ENCODE results near the gene MYL9.
"Not testable (repeated sequence)": the region's sequence is repeated elsewhere in the genome, so short reads cannot be mapped to it uniquely, and the experiment has no call there.

The MYL9 gene

DNA sequence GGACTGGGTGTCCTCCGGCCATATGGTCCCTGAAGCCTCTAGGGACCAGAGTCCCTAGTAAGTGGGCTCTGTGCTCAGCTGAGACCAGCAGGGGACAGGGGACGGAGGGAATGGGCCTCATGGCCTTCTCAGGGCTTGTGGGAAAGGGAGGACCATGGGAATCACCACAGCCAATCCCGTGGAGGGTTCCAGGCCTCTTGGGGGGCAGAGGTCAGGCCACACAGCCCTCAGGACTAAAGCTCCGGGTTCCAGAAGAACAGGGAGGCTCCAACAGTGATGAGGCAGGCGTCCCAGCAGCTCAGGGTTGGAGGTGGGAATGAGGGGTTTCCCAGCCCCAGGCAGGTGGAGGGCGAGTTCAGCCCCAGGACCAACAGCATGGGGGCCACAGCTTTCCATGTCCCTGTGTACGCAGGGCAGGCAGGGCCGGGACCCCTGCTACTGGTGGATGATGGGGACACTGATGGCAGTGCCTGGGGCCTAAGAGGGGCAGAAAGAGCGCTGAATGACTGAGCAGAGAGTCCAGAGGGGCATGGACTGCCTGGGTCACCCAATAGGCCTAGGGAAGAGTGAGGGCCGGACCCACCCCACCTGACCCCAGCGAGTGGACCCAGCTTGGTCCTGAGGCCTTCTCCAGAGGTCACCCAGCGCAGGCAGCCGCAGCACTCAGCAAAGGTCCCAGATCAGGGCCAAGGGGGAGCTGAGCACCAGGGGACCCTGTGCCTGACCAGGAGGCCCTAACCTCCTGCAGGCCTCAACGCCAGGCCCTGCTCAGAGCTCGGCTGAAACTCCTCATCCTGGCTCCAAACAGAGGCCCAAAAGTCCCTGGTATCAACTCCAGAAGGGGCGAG lies 8.8 kb downstream of the MYL9 start:
- DNase-seq = no peak

DNA sequence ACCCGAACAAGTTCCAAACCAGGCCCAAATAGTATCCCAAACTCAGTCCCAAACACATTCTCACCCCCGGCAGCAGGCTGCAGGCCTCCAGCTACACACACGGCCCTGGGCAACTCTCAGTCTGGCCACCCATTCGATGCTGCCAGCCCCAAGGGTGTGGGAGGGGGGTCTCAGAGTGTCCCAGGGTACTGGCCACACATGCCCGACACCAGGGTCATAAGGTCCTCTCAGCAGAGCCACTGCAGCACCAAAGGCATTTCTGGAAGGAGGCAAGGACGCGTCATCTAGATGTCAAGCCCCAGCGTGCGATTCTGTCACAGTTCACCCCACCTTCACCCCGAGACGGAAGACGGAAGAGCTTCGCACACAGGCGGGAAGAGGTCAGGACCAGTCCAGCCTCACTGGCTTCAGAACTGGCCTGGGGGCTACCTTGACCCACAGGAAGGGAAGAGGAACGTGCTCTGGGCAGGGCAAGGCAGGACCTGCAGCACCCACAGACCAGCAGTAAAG lies 9.5 kb downstream of the MYL9 start:
- DNase-seq = peak; percentile 25

DNA sequence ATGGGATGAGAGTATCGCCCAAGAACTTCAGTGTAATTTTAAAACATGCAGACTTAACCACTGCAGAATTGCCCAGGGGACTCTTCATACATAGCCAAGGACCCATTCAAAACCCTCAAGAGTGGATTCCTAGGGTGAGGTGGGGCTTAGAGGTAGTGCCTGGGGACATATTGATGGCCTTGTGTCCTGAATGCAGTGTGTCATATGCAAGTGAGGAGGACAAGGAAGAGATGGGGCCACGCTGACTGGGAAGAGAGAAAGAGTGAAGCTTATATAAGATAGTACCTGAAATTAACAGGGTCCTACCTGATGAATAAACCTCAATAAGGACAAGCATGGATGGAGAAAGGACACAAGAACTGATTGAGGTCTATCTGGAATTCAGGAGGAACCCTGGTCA lies 13.9 kb downstream of the MYL9 start:
- DNase-seq = no peak

DNA sequence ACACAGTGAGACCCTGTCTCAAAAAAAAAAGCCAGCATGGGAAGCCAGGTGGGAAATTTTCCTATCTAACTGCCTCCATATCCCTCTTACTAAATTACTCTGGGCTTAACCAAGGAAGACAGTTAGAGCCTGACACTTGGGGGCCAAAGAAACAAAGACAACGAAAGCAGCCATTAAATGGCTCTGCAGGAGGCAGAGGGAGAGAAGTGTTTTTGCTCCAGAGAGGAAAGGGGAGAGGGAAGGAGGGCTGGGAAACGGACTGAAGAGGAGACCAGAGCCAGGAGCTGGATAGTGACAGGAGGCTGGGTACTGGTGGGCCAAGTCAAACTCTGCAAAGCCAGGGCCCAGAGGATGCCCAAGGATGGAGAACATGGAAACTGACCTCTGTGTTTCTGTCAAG lies 21.4 kb downstream of the MYL9 start:
- no peak for DNase-seq

DNA sequence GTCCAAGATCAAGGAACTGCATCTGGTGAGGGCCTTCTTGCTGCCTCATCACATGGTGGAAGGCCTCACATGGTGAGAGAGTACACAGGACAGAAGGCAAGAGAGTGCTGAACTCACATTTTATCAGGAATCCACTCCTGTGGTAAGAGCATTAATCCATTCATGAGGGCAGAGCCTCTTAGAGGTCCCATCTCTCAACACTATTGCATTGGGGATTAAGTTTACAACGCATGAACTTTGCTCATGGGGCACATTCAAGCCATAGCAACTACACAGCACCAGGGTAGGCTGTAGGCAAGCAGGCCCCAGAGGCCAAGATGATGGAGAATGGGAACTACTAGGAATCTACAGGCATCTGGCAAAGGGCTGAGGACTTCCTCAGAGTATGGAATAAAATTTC lies 22.1 kb downstream of the MYL9 start:
- DNase-seq = no peak

DNA sequence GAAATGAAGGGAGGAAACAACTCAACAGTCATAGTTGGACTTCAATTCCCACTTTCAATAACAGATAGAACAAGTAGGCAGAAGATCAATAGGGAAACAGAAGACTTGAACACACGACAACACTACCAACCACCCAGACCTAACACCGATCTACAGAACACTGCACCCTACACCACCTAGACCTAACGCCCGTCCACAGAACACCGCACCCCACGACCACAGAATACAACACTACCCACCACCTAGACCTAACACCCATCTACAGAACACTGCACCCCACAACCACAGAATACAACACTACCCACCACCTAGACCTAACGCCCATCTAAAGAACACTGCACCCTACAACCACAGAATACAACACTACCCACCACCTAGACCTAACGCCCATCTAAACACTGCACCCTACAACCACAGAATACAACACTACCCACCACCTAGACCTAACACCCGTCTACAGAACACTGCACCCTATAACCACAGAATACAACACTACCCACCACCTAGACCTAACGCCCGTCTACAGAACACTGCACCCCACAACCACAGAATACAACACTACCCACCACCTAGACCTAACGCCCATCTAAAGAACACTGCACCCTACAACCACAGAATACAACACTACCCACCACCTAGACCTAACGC lies 22.9 kb downstream of the MYL9 start:
- DNase-seq = not testable (repeated sequence)

DNA sequence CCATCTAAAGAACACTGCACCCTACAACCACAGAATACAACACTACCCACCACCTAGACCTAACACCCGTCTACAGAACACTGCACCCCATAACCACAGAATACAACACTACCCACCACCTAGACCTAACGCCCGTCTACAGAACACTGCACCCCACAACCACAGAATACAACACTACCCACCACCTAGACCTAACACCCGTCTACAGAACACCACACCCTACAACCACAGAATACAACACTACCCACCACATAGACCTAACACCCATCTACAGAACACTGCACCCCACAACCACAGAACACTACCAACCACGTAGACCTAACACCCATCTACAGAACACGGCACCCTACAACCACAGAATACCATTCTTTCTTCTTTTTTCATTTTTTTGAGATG lies 23.4 kb downstream of the MYL9 start:
- DNase-seq = not testable (repeated sequence)

DNA sequence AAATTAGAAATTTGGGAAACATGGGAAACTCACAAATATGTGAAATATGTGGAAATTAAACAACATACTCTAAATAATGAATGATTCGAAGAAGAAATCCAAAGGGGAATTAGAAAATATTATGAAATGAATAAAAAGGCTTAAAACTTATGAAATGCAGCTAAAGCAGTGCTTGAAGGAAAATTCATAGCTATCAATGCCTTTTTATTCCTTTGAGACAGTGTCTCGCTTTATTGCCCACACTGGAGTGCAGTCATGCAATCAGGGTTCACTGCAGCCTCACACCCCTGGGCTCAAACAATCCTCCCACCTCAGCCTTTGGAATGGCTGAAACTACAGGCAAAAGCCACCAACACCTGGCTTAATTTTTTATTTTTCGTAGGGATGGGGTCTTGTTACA lies 24.2 kb downstream of the MYL9 start:
- DNase-seq = no peak

DNA sequence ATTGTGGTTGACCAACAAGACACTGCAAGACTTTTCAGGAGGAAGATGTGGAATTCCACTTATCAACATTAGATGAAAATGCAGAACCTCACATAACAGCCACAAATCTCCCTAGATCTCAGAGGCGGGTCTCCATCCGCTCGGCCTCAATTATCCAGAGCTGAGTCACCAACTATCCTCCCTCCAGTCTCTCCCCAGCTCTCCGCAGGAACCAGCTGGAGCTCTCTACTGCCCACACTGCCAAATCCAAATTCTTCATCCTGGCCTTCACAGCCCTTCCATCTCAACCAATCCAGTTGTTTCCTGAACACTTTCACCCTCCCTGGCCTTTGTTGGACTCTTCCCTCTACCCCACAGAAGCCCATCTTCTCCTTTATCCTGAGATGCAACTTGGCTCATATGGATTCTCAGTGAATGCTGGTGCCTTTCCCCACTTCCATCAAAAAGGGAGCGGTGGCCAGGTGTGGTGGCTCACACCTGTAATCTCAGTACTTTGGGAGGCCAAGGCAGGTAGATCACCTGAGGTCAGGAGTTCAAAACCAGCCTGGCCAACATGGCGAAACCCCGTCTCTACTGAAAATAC lies 28.6 kb downstream of the MYL9 start:
- DNase-seq = peak; percentile 64

DNA sequence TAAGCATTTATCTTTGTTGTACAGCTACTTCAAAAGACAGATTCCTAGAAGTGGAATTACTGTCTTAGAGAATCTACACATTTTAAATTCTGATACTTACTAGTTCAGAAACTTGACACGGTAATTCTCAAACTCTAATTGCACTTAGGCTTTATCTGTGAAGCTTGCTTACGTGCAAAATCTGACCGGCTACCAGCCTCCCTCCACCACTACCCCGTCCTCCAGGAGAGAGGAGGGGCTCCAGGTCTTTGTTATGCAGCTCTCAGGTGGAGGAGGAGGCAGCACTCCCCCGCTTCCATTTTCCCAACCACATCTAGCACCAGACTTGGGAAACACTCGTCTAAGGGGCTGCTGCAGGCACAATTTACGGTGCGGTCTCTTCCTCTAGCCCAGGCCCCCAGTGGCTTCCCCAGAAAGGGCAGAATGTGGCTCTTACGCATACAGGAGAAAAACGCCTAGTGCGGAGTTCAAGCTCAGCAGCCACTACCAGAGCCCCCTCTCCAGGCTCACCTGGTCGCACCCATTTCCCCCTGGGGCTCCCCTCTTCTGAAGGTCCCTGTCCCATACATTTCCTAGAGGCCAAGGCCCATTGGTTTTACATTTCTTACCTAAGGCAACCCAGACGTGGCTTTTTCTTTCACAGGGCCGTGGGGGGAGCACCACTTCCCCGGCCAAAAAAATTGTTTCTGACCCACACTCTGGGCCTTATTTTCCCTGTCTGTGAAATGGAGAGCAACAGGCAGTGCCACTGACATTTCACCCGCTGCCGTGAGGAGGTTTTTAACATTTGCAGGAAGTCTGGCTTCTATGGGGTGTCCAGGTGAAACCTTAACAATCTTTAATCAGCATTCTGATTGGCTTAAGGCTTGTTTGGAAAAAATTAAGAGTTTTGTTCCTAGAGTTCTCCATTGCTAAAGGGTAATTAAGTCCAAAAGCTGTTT lies 30.5 kb downstream of the MYL9 start:
- no peak for DNase-seq

DNA sequence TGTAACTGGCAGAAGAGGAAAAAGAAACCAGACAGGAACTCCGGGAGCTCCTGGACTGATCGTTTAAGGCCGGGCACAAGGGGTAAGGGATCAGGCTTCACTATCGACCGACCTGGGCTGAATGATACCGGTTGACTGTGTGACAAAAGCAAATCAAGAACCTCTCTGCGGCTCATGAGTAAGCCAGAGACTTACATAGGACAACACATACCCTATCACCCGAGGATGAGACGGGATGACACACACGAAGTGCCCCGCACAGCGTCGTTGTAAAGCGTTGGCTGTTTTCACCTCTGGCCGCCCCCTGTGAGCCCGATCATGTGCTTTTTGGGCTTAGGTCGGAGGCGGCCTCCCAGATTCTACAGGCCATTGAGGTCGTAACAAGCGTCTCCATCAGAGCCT lies 31.4 kb downstream of the MYL9 start:
- DNase-seq = no peak

DNA sequence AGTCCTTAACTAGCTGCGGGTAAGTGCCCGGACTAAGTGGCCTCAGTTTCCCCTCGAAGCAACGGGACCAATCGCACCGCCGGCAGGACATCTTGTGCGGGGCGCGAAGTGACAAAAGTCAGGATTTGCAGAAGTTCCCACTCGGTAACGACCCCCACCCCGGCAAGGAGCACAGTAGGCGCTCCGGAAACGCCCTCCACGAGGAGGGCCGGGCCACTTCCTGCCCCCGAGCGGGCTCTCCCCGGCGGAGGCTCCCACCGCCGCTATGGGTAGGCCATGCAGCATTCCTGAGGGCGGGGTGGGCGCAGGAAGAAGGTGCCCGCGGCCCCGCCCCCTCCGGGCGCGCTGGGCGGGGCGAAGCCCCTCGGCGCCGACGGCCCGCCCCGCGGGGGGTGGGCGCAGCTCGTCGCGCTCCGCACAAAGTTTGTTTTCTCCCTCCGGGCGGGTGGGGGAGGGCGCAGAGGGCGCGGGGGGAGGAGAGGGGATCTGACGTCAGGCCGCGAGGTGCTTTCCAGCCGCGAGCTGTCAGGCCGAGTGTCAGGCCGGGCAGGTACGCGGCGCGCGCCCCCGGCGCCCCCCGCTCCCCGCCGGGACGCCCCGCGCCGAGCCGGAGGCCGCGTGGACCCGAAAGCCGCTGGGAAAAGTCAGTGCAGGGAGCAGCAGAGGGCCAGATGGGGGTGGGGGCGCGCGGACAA lies 31.9 kb downstream of the MYL9 start, which contains the start of gene TGIF2:
Gene TGIF2 (plus strand): TSS at position 495 of the 695 bp plus-strand sequence. CDS start 5,178 bp downstream, outside the sequence.
- DNase-seq = peak; percentile 91

DNA sequence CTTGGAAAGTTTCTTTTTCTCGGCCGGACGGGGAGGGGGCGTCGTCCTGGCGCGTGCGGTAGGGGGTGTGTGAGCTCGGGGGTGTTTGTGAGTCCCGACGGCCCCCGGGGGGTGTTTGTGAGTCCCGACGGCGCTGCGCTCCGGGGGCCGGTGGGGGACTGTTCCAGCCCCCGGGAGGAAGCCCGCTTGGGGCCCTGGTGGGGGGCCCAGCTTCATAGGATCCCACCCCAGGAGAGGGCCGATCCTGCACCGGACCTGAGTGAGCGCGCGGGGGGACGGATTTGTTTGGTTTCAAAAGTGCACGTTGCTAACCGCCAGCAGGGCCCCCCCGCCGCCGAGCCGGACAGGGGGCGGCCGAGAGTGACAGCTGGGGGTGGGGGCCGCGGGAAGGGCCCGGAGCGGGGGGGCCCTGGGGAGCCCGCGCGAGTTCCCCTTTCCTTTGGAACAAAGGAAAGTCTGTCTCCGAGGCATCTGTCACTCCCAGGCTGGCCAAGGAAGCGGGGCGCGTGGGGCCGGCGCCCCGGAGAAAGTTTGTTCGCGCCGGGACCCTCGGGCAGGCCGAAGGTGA lies 32.6 kb downstream of the MYL9 start:
- DNase-seq = no peak

DNA sequence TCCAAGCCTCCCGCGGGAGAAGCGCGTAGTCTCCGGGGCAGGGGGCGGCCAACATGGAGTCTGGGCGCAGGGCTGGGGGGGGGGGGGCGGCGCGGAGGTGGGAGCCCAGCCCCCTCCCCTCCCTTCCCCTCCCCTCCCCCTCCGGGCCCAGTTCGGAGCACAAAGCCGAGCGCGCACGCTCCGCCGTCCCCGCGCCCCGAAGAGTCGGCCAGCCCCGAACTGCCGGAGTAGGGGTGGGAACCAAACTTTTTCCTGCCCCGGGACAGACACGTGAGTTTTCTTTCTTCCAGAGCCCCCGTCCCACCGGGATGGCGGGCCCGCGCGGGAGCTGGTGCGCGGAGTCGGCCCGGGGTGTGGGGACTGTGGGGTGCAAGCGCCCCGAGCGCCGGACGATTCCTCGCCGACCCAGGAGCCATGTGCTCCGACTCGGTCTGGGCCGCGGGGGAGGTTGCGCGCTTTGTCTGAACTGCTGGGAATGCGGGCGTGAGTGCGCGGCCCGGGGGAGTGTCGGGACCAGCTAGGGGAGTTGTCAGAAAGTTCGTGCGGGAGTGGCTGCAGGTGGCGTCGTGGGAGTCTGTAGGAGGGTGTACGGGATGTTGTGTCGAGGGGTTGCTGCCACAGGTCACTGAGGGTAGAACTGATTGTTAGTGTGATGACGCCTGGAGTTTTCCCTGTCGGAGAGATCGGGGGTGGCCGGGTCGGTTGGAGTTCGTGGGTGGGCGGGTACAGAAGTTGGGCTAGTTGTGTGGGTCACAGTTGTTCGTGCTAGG lies 33.2 kb downstream of the MYL9 start:
- DNase-seq = peak; percentile 35

DNA sequence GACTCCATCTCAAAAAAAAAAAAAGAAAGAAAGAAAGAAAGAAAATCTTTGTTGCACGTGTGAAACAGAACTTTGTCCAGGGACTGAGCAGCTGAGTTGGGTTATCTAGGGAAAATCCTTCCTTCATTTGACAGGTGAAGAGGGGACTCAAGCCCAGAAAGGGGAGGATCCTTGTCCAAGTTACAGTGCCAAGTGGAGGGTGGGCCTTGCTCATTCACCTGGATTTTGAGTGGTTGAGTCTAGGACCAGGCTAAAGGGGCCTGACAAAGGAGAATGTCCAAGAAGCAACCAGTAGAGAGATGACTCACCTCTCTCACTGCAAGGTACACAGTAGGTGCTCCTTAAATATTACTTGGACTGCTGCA lies 34.7 kb downstream of the MYL9 start:
- no peak for DNase-seq

DNA sequence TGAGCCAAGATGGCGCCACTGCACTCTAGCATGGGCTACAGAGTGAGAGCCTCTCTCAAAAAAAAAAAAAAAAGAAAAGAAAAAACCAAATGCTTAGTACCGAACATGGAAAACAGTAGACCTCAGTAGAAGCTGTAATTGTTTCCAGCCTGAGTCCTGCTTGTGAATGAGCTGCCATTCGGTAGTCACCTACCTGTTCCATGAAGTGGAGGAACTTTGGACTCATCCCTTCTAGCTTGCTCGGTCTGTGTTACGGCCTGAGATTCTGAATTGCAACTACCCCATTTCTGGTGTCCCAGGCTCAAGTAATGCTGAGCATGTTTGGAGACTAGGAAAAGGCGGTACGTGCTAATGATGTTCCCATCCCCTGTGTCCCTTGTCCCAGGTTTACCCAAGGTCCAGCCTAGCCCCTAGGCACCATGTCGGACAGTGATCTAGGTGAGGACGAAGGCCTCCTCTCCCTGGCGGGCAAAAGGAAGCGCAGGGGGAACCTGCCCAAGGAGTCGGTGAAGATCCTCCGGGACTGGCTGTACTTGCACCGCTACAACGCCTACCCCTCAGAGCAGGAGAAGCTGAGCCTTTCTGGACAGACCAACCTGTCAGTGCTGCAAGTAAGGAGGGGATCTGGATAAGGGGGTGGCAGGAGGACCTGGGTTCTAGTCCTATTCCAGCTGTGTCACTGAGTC lies 37.2 kb downstream of the MYL9 start:
- DNase-seq = no peak

DNA sequence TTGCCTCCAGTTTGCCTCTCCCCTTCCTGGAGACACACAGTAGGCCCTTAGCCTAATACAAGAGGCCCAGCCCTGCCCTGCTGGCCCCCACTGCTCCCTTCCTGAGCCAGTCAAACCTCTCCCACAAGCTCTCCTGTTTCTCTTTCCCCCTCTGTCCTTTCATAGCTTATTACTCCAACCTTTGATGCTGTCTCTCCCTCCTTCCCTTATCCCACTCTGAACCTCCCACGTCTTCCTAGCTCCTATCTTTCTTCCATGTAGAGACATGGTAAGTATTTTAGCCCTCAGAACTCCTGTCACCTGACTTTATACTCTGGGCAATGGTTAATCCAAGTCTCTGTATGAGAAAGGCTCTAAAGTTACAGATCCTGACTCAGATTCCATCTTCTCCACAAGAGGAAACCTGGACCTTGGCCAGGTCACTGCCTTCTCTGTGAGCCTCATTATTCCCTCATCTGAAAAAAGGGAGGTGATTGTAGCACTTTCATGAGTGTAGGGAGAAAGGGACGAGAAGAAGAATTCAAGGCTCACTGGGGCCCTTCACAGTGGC lies 38.8 kb downstream of the MYL9 start:
- peak; percentile 28 for DNase-seq

DNA sequence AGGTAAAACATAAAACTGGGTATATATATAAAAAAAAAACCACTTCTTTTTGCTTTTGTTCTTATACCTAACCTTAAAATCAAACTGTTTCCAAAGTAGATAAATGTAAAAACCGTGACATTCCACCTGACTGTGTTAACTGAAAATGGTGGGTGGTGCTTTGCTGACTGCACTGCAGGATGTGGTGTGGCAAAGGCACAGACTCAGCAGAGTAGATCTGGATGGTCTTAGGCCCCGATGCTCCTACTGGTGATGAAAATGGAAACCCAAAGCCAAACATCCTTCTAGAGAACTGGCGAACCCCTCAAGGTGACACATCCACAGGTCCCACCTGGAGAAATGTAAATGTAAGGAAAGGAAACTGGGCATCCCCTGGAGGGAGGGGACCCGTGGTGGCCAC lies 41.0 kb downstream of the MYL9 start:
- no peak for DNase-seq

DNA sequence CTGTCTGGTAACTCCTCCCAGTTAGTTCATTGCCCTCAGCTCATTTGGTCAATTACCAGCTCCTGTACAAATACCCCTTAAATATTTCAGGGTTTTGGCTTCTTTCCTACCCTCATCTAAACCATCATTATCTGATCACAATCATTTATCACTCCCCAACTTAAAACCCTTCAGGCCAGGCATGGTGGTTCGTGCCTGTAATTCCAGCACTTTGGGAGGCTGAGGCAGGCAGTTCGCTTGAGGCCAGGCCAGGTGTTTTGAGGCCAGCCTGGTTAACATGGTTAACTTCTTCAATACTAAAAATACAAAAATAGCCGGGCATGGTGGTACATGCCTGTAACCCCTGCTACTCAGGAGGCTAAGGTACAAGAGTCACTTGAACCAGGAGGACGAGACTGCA lies 41.5 kb downstream of the MYL9 start:
- no peak for DNase-seq

DNA sequence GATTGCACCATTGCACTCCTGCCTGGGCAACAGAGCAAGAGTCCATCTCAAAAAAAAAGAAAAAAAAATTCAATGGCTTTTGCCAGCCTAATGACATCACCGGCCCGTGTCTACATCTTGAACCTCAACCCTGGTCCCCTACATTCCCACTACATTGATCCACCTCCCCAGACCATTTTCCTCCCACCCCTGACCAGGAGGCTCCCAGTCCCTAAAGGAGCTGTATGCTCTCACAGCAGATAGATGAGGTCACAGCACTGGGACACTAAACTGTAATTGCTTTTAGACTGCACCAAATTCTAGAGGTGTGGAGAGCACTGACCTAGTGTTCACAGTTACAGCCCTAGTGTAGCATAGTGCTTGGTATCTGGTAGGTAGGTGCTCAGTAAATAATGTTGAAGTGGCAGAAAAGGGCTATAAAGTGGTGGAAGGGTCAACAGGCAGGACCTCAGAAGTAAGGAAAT lies 42.7 kb downstream of the MYL9 start:
- DNase-seq = no peak
